ENCODE results near the gene LMX1B.
A peak's percentile ranks its signal among the peaks of the same experiment; 100 is the strongest.

The LMX1B gene

DNA sequence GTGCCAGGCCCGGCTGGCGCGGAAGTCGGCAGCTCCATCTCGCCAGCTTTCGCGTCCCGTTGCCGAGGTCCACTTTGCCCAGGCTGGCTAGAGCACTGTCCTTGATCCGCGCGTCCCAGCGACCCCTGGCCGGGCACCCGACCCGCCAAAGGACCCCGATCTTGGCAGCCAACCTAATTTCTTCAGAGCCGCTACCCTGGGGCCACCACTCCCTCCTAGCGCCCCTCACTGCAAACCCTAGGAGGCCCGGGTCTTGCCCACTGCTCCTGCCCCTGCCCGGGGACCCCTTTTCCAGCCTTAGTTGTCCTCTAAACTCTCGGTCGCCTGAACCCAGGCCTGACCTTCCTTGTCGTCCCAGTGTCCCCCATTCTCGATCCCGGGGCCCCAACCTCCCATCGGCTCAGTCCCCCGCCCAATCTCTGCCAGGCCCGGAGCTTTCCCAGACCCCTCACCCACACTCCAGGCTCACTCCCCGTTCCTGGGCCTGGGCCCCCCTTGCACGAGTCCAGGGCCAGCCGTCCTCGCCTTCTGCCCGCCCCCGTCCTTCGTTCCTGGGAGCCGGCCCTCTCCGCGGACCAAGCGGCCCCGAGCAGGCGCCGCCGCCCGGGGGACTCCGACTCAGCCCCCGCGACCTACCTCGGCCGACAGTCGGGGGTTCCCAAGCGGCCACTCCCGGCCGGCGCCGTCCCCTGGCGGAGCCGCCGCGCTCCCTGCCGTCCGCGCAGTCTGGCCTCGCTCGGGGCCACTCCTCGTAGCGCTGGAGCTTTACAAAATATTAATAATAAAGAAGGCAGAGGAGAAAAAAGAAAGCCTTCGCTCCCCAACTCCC lies 701 bp upstream of the LMX1B start (continued):
- TF ChIP-seq ZNF501 (tag by site-specific recombination; IDR thresholded peaks at IDR 0.05) (no peak), ZNF792 (tag by site-specific recombination; IDR thresholded peaks at IDR 0.05) (no peak), REPIN1 (tag by site-specific recombination; IDR thresholded peaks at IDR 0.05; ENCODE audit: low read depth) (no peak), ZNF530 (tag by site-specific recombination; IDR thresholded peaks at IDR 0.05; ENCODE audit: low read depth) (no peak), KLF16 (tag by site-specific recombination; IDR thresholded peaks at IDR 0.05) (no peak), ZFP41 (tag by site-specific recombination; IDR thresholded peaks at IDR 0.05; ENCODE audit: borderline replicate concordance) (no peak), ZNF416 (tag by site-specific recombination; IDR thresholded peaks at IDR 0.05) (no peak), ZNF335 (tag by site-specific recombination; conservative IDR thresholded peaks at IDR 0.05) (peak; percentile 87), ZNF433 (tag by site-specific recombination; IDR thresholded peaks at IDR 0.05; ENCODE audit: low read depth) (no peak), ZNF791 (tag by site-specific recombination; IDR thresholded peaks at IDR 0.05) (no peak), ZNF777 (tag by site-specific recombination; IDR thresholded peaks at IDR 0.05; ENCODE audit: borderline replicate concordance) (no peak), ZNF341 (tag by site-specific recombination; IDR thresholded peaks at IDR 0.05; ENCODE audit: low read depth) (no peak), ZNF184 (tag by site-specific recombination; IDR thresholded peaks at IDR 0.05) (no peak), ZNF391 (tag by site-specific recombination; IDR thresholded peaks at IDR 0.05; ENCODE audit: borderline replicate concordance, low read depth) (no peak), ZNF24 (tag by site-specific recombination; IDR thresholded peaks at IDR 0.05) (no peak), ZNF585B (tag by site-specific recombination; IDR thresholded peaks at IDR 0.05) (no peak), HOXC10 (CRISPR knock-in tag; IDR thresholded peaks at IDR 0.05) (no peak), ZSCAN30 (tag by site-specific recombination; IDR thresholded peaks at IDR 0.05) (no peak), OSR2 (tag by site-specific recombination; IDR thresholded peaks at IDR 0.05) (no peak), TRIM28 (IDR thresholded peaks at IDR 0.05; ENCODE audit: borderline replicate concordance, low read length) (no peak), ZNF175 (tag by site-specific recombination; IDR thresholded peaks at IDR 0.05) (no peak), ZNF354C (tag by site-specific recombination; IDR thresholded peaks at IDR 0.05; ENCODE audit: borderline replicate concordance, low read depth) (no peak), GLIS2 (tag by site-specific recombination; IDR thresholded peaks at IDR 0.05) (peak; percentile 70)
- TF ChIP-seq, protein P1, sequence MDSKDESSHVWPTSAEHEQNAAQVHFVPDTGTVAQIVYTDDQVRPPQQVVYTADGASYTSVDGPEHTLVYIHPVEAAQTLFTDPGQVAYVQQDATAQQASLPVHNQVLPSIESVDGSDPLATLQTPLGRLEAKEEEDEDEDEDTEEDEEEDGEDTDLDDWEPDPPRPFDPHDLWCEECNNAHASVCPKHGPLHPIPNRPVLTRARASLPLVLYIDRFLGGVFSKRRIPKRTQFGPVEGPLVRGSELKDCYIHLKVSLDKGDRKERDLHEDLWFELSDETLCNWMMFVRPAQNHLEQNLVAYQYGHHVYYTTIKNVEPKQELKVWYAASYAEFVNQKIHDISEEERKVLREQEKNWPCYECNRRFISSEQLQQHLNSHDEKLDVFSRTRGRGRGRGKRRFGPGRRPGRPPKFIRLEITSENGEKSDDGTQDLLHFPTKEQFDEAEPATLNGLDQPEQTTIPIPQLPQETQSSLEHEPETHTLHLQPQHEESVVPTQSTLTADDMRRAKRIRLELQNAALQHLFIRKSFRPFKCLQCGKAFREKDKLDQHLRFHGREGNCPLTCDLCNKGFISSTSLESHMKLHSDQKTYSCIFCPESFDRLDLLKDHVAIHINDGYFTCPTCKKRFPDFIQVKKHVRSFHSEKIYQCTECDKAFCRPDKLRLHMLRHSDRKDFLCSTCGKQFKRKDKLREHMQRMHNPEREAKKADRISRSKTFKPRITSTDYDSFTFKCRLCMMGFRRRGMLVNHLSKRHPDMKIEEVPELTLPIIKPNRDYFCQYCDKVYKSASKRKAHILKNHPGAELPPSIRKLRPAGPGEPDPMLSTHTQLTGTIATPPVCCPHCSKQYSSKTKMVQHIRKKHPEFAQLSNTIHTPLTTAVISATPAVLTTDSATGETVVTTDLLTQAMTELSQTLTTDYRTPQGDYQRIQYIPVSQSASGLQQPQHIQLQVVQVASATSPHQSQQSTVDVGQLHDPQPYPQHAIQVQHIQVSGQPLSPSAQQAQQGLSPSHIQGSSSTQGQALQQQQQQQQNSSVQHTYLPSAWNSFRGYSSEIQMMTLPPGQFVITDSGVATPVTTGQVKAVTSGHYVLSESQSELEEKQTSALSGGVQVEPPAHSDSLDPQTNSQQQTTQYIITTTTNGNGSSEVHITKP (tag by site-specific recombination; IDR thresholded peaks at IDR 0.05), result 0 out of 2 replicates have a peak, but pooled peaks have one; percentile 11
- TF ChIP-seq, protein P2, sequence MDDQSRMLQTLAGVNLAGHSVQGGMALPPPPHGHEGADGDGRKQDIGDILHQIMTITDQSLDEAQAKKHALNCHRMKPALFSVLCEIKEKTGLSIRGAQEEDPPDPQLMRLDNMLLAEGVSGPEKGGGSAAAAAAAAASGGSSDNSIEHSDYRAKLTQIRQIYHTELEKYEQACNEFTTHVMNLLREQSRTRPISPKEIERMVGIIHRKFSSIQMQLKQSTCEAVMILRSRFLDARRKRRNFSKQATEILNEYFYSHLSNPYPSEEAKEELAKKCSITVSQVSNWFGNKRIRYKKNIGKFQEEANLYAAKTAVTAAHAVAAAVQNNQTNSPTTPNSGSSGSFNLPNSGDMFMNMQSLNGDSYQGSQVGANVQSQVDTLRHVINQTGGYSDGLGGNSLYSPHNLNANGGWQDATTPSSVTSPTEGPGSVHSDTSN (CRISPR knock-in tag; IDR thresholded peaks at IDR 0.05), result no peak
- TF ChIP-seq, protein P3, sequence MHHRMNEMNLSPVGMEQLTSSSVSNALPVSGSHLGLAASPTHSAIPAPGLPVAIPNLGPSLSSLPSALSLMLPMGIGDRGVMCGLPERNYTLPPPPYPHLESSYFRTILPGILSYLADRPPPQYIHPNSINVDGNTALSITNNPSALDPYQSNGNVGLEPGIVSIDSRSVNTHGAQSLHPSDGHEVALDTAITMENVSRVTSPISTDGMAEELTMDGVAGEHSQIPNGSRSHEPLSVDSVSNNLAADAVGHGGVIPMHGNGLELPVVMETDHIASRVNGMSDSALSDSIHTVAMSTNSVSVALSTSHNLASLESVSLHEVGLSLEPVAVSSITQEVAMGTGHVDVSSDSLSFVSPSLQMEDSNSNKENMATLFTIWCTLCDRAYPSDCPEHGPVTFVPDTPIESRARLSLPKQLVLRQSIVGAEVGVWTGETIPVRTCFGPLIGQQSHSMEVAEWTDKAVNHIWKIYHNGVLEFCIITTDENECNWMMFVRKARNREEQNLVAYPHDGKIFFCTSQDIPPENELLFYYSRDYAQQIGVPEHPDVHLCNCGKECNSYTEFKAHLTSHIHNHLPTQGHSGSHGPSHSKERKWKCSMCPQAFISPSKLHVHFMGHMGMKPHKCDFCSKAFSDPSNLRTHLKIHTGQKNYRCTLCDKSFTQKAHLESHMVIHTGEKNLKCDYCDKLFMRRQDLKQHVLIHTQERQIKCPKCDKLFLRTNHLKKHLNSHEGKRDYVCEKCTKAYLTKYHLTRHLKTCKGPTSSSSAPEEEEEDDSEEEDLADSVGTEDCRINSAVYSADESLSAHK (tag by site-specific recombination; IDR thresholded peaks at IDR 0.05), result no peak
- TF ChIP-seq, protein P4, sequence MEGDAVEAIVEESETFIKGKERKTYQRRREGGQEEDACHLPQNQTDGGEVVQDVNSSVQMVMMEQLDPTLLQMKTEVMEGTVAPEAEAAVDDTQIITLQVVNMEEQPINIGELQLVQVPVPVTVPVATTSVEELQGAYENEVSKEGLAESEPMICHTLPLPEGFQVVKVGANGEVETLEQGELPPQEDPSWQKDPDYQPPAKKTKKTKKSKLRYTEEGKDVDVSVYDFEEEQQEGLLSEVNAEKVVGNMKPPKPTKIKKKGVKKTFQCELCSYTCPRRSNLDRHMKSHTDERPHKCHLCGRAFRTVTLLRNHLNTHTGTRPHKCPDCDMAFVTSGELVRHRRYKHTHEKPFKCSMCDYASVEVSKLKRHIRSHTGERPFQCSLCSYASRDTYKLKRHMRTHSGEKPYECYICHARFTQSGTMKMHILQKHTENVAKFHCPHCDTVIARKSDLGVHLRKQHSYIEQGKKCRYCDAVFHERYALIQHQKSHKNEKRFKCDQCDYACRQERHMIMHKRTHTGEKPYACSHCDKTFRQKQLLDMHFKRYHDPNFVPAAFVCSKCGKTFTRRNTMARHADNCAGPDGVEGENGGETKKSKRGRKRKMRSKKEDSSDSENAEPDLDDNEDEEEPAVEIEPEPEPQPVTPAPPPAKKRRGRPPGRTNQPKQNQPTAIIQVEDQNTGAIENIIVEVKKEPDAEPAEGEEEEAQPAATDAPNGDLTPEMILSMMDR (tag by site-specific recombination; IDR thresholded peaks at IDR 0.05), result no peak
- TF ChIP-seq, protein P5, sequence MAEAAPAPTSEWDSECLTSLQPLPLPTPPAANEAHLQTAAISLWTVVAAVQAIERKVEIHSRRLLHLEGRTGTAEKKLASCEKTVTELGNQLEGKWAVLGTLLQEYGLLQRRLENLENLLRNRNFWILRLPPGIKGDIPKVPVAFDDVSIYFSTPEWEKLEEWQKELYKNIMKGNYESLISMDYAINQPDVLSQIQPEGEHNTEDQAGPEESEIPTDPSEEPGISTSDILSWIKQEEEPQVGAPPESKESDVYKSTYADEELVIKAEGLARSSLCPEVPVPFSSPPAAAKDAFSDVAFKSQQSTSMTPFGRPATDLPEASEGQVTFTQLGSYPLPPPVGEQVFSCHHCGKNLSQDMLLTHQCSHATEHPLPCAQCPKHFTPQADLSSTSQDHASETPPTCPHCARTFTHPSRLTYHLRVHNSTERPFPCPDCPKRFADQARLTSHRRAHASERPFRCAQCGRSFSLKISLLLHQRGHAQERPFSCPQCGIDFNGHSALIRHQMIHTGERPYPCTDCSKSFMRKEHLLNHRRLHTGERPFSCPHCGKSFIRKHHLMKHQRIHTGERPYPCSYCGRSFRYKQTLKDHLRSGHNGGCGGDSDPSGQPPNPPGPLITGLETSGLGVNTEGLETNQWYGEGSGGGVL (tag by site-specific recombination; IDR thresholded peaks at IDR 0.05), result peak; percentile 30; the same call in 1 of the 2 replicates

Data from HEK293 (cell line).